Measurements from ENCODE around the gene CEMP1. TPM values are rescaled to one million over a fixed set of nuclear protein-coding genes. Genes with fewer than 3 reads are reported as not detected.

Gene CEMP1
- total and polyA plus RNA-seq, 8 donors: 0.12 to 1.2 (median 0.71) TPM

DNA sequence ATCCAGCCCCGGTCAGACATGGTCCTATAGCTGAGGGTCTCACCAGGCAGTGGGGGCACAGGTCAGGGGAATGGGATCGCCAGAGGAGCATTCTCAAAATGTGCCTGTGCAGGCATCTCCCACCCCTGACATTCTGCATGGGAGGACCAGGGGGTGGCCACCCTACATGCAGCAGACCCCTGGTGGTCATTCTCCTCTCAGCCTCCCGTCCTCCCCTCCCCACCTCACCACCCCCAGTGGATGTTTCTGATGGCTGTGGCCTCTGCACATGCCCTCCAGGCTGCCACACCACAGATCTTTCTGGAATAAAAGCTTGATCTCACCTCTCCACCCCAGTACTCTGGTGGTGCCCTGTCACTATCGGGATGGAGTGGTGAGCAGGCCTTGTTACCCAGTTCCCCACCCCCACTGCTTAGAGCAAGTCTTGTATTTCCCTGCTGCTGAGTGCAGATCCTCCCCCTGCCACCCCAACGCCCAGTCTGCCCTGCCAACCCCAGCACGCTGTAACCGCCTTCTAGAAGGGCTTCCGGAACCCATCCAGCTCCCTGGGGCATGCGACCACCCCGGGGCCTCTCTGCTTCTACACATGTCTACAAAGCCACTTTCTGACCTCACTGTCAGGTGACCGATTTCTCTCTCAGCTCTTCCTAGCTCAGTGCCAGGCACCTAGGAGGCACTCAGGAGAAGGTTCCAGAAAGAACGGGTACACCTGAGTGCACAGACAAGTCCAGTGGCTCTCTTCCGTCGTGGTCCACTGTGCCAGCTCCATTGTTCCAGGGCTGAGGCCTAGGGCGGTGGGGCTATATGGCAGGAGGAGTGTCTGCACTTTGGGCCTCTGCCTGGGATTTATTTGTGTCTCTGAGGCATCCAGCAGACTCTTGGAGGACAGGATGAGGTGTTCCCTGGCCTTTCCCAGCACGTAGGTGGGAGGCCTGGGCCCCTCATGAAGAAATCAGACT, 47.0 kb downstream of the CEMP1 start:
- peak in 1 of 6 donors; percentile 55 for DNase-seq
- no peak overlapping the region for H3K27ac ChIP-seq
- H3K4me1 ChIP-seq: peaks cover 18 to 31% (median 25%) of the 10 kb centered on the region in 3 donors
- TF ChIP-seq CTCF (IDR thresholded peaks at IDR 0.05): no peak
- no peak for FAIRE-seq
- no peaks in the 10 kb centered on the region for H3K27me3 ChIP-seq
- WGBS, 2 donors: 79 to 84% methylated on average over 16 of the region's 16 CpGs
- peak overlapping the region in 1 of 4 donors; percentile 28 for H3K4me3 ChIP-seq
- H3K9me3 ChIP-seq: no peaks in the 10 kb centered on the region
- intact Hi-C loops (cut with DNase I): no loop called here
- ATAC-seq: no peak
- no peaks in the 10 kb centered on the region for H3K36me3 ChIP-seq

GRCh38 chr16:2482708-2483534, 48.3 kb downstream of the CEMP1 start:
- ATAC-seq: peak; percentile 46 to 65 (median 60)
- FAIRE-seq: no peak
- WGBS, 2 donors: 30 to 33% methylated on average over 29 to 32 of the region's 32 CpGs
- H3K36me3 ChIP-seq: no peaks in the 10 kb centered on the region
- H3K4me1 ChIP-seq: peaks cover 21 to 34% (median 25%) of the 10 kb centered on the region in 3 donors
- peak overlapping the region; percentile 54 to 77 (median 73) for H3K27ac ChIP-seq
- H3K27me3 ChIP-seq: no peaks in the 10 kb centered on the region
- TF ChIP-seq CTCF (IDR thresholded peaks at IDR 0.05): no peak
- peak overlapping the region in 2 of 4 donors; percentile 24 to 28 for H3K4me3 ChIP-seq
- intact Hi-C loops (cut with DNase I): no loop called here
- no peaks in the 10 kb centered on the region for H3K9me3 ChIP-seq
- DNase-seq: peak in 4 of 6 donors; percentile 67 to 80 (median 70)

- H3K27ac ChIP-seq: peak overlapping the region; percentile 54 to 77 (median 73)
- no peaks in the 10 kb centered on the region for H3K27me3 ChIP-seq
- no peaks in the 10 kb centered on the region for H3K36me3 ChIP-seq
- DNase-seq (peak in 2 of 6 donors; percentile 40 to 56), ATAC-seq (peak; percentile 6 to 46 (median 8)), FAIRE-seq (no peak)
- H3K4me3 ChIP-seq: peak overlapping the region in 2 of 4 donors; percentile 24 to 28
- intact Hi-C loops (cut with DNase I): no loop called here
- no peak for TF ChIP-seq CTCF (IDR thresholded peaks at IDR 0.05)
- 37 to 39% methylated on average over 13 of the region's 13 CpGs for WGBS, 2 donors
- no peaks in the 10 kb centered on the region for H3K9me3 ChIP-seq
- peaks cover 27 to 38% (median 29%) of the 10 kb centered on the region in 3 donors for H3K4me1 ChIP-seq
Measured at GRCh38 chr16:2482249-2482648, 49.0 kb downstream of the CEMP1 start.

DNA sequence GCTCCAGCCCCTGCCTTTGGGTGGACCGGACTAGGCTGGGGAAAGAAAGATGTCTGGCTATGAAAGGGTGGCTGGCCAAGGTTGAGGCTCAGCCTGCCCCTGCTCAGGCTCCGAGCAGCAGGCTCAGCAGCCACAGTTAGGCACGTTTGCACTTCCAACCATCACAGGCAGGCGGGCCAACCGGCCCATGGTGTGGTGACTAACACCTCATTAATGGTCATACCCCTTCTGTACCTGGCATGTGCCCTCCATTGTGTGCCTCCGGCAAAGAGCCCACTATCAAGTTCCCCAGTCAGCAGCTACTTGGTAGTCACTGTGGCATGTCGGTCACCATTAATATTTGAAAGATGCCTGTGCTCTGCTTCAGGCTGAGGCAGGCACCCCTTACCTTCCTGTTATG, 49.5 kb downstream of the CEMP1 start:
- intact Hi-C loops (cut with DNase I): no loop called here
- TF ChIP-seq CTCF (IDR thresholded peaks at IDR 0.05): no peak
- WGBS, 2 donors: 27 to 33% methylated on average over 7 of the region's 7 CpGs
- no peaks in the 10 kb centered on the region for H3K36me3 ChIP-seq
- H3K27me3 ChIP-seq: no peaks in the 10 kb centered on the region
- DNase-seq (peak in 2 of 6 donors; percentile 49 to 64), ATAC-seq (peak; percentile 5 to 18 (median 10)), FAIRE-seq (no peak)
- H3K4me3 ChIP-seq: no peak overlapping the region
- peak overlapping the region; percentile 54 to 77 (median 73) for H3K27ac ChIP-seq
- H3K9me3 ChIP-seq: no peaks in the 10 kb centered on the region
- peaks cover 32 to 44% (median 35%) of the 10 kb centered on the region in 3 donors for H3K4me1 ChIP-seq
